Karpas-422 (cell line): Measurements from ENCODE around the gene EXTL1. TPM values are rescaled to one million over a fixed set of nuclear protein-coding genes. Genes with fewer than 3 reads are reported as not detected.

Source experiments
- DNase-seq: peaks from one replicate; pipeline ENCODE4 v3.0.0-alpha.2; 2015
- H2AFZ ChIP-seq: fragments of 200-600 bp; sonication (generic); 2 replicates; pipeline ENCODE4 v1.6.1; 2014; ENCODE audit warnings: antibody characterized with exemption, low read length, mixed read lengths
- H3K27ac ChIP-seq: fragments of 200-600 bp; sonication (generic); 2 replicates; pipeline ENCODE4 v1.5.1; 2014; ENCODE audit warnings: mild to moderate bottlenecking, low read length, moderate library complexity
- H3K27me3 ChIP-seq: fragments of 200-600 bp; sonication (generic); 2 replicates; pipeline ENCODE4 v1.6.1; 2014; ENCODE audit warnings: low read length, mixed read lengths
- H3K36me3 ChIP-seq: fragments of 200-600 bp; sonication (generic); 2 replicates; pipeline ENCODE4 v1.6.1; 2014; ENCODE audit warnings: low read length, mixed read lengths; ENCODE audit not compliant: insufficient read depth
- H3K4me1 ChIP-seq: fragments of 200-600 bp; sonication (generic); 2 replicates; pipeline ENCODE4 v1.6.1; 2014; ENCODE audit warnings: mild to moderate bottlenecking, low read length, mixed read lengths
- H3K4me2 ChIP-seq: fragments of 200-600 bp; sonication (generic); 2 replicates; pipeline ENCODE4 v1.6.1; 2014; ENCODE audit warnings: low read length, low read depth, mild to moderate bottlenecking; ENCODE audit not compliant: poor library complexity, severe bottlenecking
- H3K4me3 ChIP-seq: fragments of 200-600 bp; sonication (generic); 2 replicates; pipeline ENCODE4 v1.5.1; 2014; ENCODE audit warnings: mild to moderate bottlenecking, antibody characterized with exemption, low read length, mixed read lengths
- H3K79me2 ChIP-seq: fragments of 200-600 bp; sonication (generic); 2 replicates; pipeline ENCODE4 v1.6.1; 2014; ENCODE audit warnings: mild to moderate bottlenecking, low read length, mixed read lengths
- H3K9ac ChIP-seq: fragments of 200-600 bp; sonication (generic); 2 replicates; pipeline ENCODE4 v1.6.0; 2014; ENCODE audit warnings: low read length
- H3K9me2 ChIP-seq: fragments of 200-600 bp; sonication (generic), shearing (Covaris generic); replicated peaks from 2 replicates; pipeline ENCODE4 v1.6.0; 2014; ENCODE audit warnings: mild to moderate bottlenecking, low read length, moderate library complexity; ENCODE audit not compliant: insufficient read depth
- H3K9me3 ChIP-seq: fragments of 300-700, 200-600 bp; sonication (generic); 2 replicates; pipeline ENCODE4 v1.6.1; 2014; ENCODE audit warnings: low read length, mixed read lengths
- H4K20me1 ChIP-seq: fragments of 200-600 bp; sonication (generic); 2 replicates; pipeline ENCODE4 v1.6.1; 2014; ENCODE audit warnings: mild to moderate bottlenecking, antibody characterized with exemption, low read length, low read depth; ENCODE audit not compliant: insufficient read depth
- small RNA-seq: library from RNA; depleted of rRNA; stranded (forward); fragments of <200 nt; gene quantifications from one replicate; pipeline ENCODE3, GENCODE V24; 2014
- total RNA-seq: library from RNA; depleted of rRNA; stranded (reverse); fragments of >200 nt; shearing (Covaris generic); gene quantifications from 2 replicates; pipeline ENCODE4 v1.2.3, GENCODE V29; 2014; ENCODE audit warnings: low replicate concordance; rRNA removed

Gene EXTL1
- total RNA-seq, 1 experiment from 2014 or later = not detected

DNA sequence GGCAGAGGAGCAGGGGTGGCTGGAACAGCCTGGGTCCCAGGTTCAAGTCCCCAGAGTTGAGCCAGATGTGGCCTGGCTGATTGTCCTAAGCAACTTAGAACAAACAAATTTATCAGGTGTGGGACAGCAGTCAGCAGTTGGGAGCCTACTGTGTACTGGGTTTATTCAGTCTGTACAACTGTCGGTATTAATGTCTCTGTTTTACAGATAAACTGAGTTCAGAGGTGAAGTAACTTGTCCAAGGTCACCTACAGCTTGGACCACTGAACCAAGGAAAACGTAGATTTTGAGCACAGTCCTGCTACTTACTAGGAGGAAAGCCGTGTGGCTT lies 60.4 kb downstream of the EXTL1 start:
- Histone ChIP-seq H3K79me2 (no peaks in the 10 kb centered on the region), H3K9me2 (no peaks in the 10 kb centered on the region), H3K9ac (no peak overlapping the region), H3K4me2 (no peak overlapping the region), H3K27me3 (no peaks in the 10 kb centered on the region), H3K27ac (no peak overlapping the region), H3K4me3 (no peak overlapping the region), H2AFZ (no peak overlapping the region), H3K4me1 (no peaks in the 10 kb centered on the region), H3K36me3 (no peaks in the 10 kb centered on the region), H4K20me1 (no peaks in the 10 kb centered on the region; the same call in 1 of the 2 replicates), H3K9me3 (no peaks in the 10 kb centered on the region)
- no peak for DNase-seq

DNA sequence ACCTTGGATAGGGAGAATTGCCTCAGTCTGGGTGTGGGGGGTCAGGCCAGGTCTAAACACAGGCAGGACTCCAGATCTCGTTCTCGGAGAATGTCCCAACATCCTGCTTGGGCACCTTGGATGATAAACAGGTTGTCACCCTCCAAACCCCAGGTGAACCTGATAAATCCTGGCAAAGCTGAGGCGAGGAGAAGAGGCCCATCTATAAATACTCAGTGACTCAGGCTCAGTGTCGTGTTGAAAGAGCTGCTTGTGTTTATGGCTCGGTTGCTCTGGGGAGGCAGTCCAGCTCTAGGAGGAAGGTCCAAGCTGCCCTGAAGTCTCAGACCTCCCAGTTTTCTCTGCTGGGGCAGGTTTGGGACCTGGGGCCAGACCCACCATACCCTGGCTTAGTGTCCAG lies 61.6 kb downstream of the EXTL1 start:
- Histone ChIP-seq H3K27me3 (no peaks in the 10 kb centered on the region), H2AFZ (no peak overlapping the region), H3K9ac (no peak overlapping the region), H3K4me1 (no peaks in the 10 kb centered on the region), H4K20me1 (no peaks in the 10 kb centered on the region; the same call in 1 of the 2 replicates), H3K9me2 (no peaks in the 10 kb centered on the region), H3K4me3 (no peak overlapping the region), H3K27ac (no peak overlapping the region), H3K4me2 (no peak overlapping the region), H3K9me3 (no peaks in the 10 kb centered on the region), H3K79me2 (no peaks in the 10 kb centered on the region), H3K36me3 (no peaks in the 10 kb centered on the region)
- no peak for DNase-seq

- H3K4me3 ChIP-seq = no peak overlapping the region
- no peak overlapping the region for H3K27ac ChIP-seq
- no peaks in the 10 kb centered on the region for H3K79me2 ChIP-seq
- no peaks in the 10 kb centered on the region for H3K9me3 ChIP-seq
- H3K4me1 ChIP-seq = no peaks in the 10 kb centered on the region
- H3K9ac ChIP-seq = no peak overlapping the region
- no peaks in the 10 kb centered on the region for H3K27me3 ChIP-seq
- no peaks in the 10 kb centered on the region for H3K9me2 ChIP-seq
- no peak overlapping the region for H2AFZ ChIP-seq
- DNase-seq = no peak
- no peaks in the 10 kb centered on the region; the same call in 1 of the 2 replicates for H4K20me1 ChIP-seq
- no peaks in the 10 kb centered on the region for H3K36me3 ChIP-seq
- no peak overlapping the region for H3K4me2 ChIP-seq
Measured at GRCh38 chr1:26084091-26084561, 62.6 kb downstream of the EXTL1 start.

DNA sequence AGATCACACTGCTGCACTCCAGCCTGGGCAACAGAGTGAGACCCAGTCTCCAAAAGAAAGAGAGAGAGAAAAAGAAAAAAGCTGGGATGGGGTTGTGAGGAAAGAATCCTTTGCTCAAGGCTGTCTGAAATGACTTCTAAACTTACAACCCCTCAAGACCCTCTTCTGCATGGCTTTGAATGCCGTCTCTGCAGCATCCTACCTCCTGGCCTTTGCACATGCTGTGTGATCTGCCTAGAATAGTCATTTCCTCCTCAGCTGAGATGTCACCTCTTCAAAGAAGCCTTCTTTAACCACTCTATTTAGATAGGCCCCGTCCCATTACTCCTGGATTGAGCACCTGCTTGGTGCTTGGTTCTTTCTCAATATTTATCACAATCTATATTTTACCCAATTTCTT lies 63.3 kb downstream of the EXTL1 start:
- no peaks in the 10 kb centered on the region for H3K4me1 ChIP-seq
- no peaks in the 10 kb centered on the region for H3K36me3 ChIP-seq
- H3K4me3 ChIP-seq = no peak overlapping the region
- H3K27ac ChIP-seq = no peak overlapping the region
- H3K79me2 ChIP-seq = no peaks in the 10 kb centered on the region
- H3K27me3 ChIP-seq = no peaks in the 10 kb centered on the region
- H2AFZ ChIP-seq = no peak overlapping the region
- H3K4me2 ChIP-seq = no peak overlapping the region
- H3K9me2 ChIP-seq = no peaks in the 10 kb centered on the region
- no peaks in the 10 kb centered on the region for H3K9me3 ChIP-seq
- H3K9ac ChIP-seq = no peak overlapping the region
- no peak for DNase-seq
- H4K20me1 ChIP-seq = no peaks in the 10 kb centered on the region; the same call in 1 of the 2 replicates

Small RNAs within 50 kb of the gene (small RNA-seq; reads per million reads assigned to genes)
- gene RF00283 (not detected), gene RF00492 (not detected)

Other genes starting within 250 kb of the EXTL1 start
- gene SELENON, start 221.6 kb upstream of the EXTL1 start, total RNA-seq = 2.7 and 5.1 TPM in 2 replicates
- 24.3 and 39.6 TPM in 2 replicates for gene MTFR1L, start 201.8 kb upstream of the EXTL1 start, total RNA-seq
- gene AUNIP, start 162.3 kb upstream of the EXTL1 start, total RNA-seq = 7.2 and 11.6 TPM in 2 replicates
- gene PAQR7, start 146.1 kb upstream of the EXTL1 start, total RNA-seq = 6.3 and 8.4 TPM in 2 replicates
- 160 and 173 TPM in 2 replicates for gene STMN1, start 115.4 kb upstream of the EXTL1 start, total RNA-seq
- gene PAFAH2, start 23.7 kb upstream of the EXTL1 start, total RNA-seq = 1.6 and 3.6 TPM in 2 replicates
- gene SLC30A2, start 24.3 kb downstream of the EXTL1 start, total RNA-seq = not detected in 2 replicates
- not detected in 2 replicates for gene TRIM63, start 45.9 kb downstream of the EXTL1 start, total RNA-seq
- 7.0 and 11.0 TPM in 2 replicates for gene PDIK1L, start 90.0 kb downstream of the EXTL1 start, total RNA-seq
- not detected in 2 replicates for gene FAM110D, start 137.3 kb downstream of the EXTL1 start, total RNA-seq
- not detected in 2 replicates for gene C1orf232, start 147.2 kb downstream of the EXTL1 start, total RNA-seq
- gene ZNF593, start 148.1 kb downstream of the EXTL1 start, total RNA-seq = 58.5 and 133 TPM in 2 replicates
- gene ZNF593OS, start 150.1 kb downstream of the EXTL1 start, total RNA-seq = 0.18 TPM in 1 of 2 replicates, not detected in the other
- 0.29 and 1.5 TPM in 2 replicates for gene CNKSR1, start 155.7 kb downstream of the EXTL1 start, total RNA-seq
- not detected in 2 replicates for gene CATSPER4, start 168.8 kb downstream of the EXTL1 start, total RNA-seq
- gene CEP85, start 212.4 kb downstream of the EXTL1 start, total RNA-seq = 23.8 and 31.5 TPM in 2 replicates